HEK293T (cell line): ENCODE measurements around the gene ALG8.

Experiments used
- CTCF ChIA-PET: fragments of 350-600 bp; formaldehyde crosslinking; extraction: SDS; loops from one replicate; lab custom pipeline; 2021; ENCODE audit warnings: antibody characterized with exemption, inconsistent platforms; lab: Yijun Ruan, JAX
- POLR2A ChIA-PET: fragments of 350-600 bp; formaldehyde crosslinking; extraction: SDS; loops from one replicate; lab custom pipeline; 2020; ENCODE audit warnings: antibody characterized with exemption, inconsistent platforms; lab: Yijun Ruan, JAX
- DNase-seq: peaks from one replicate; pipeline ENCODE4 v3.0.0; 2012; ENCODE audit warnings: mixed read lengths; ENCODE audit errors: extremely low spot score
- ARNT ChIP-seq: fragments of 450-650 bp; IDR thresholded peaks from 2 replicates; pipeline ENCODE4 v1.6.1; 2017; ENCODE audit warnings: mild to moderate bottlenecking
- BHLHE40 ChIP-seq: fragments of 450-650 bp; IDR thresholded peaks from 2 replicates; pipeline ENCODE4 v1.6.1; 2016; ENCODE audit warnings: mild to moderate bottlenecking, moderate library complexity, borderline replicate concordance
- CTBP1 ChIP-seq: fragments of 450-650 bp; IDR thresholded peaks from 2 replicates; pipeline ENCODE4 v1.6.1; 2016; ENCODE audit warnings: borderline replicate concordance
- ELF4 ChIP-seq: fragments of 450-650 bp; IDR thresholded peaks from 2 replicates; pipeline ENCODE4 v1.6.1; 2017; ENCODE audit warnings: antibody characterized with exemption
- FOXA1 ChIP-seq: fragments of 450-650 bp; IDR thresholded peaks from 2 replicates; pipeline ENCODE4 v1.6.1; 2016; ENCODE audit warnings: mild to moderate bottlenecking
- FOXK2 ChIP-seq: fragments of 450-650 bp; IDR thresholded peaks from 2 replicates; pipeline ENCODE4 v1.6.1; 2016; ENCODE audit warnings: mild to moderate bottlenecking
- FOXM1 ChIP-seq: fragments of 450-650 bp; IDR thresholded peaks from 2 replicates; pipeline ENCODE4 v1.6.1; 2017; ENCODE audit warnings: mild to moderate bottlenecking, borderline replicate concordance
- HDGF ChIP-seq: fragments of 450-650 bp; IDR thresholded peaks from 2 replicates; pipeline ENCODE4 v1.6.1; 2017; ENCODE audit warnings: antibody characterized with exemption, borderline replicate concordance
- L3MBTL2 ChIP-seq: fragments of 450-650 bp; conservative IDR thresholded peaks from 2 replicates; pipeline ENCODE4 v1.6.1; 2016; ENCODE audit warnings: mild to moderate bottlenecking
- LEF1 ChIP-seq: fragments of 450-650 bp; IDR thresholded peaks from 2 replicates; pipeline ENCODE4 v1.6.1; 2017; ENCODE audit warnings: mild to moderate bottlenecking, borderline replicate concordance
- NFRKB ChIP-seq: fragments of 450-650 bp; IDR thresholded peaks from 2 replicates; pipeline ENCODE4 v1.6.1; 2016; ENCODE audit warnings: mild to moderate bottlenecking, moderate library complexity
- PKNOX1 ChIP-seq: fragments of 450-650 bp; IDR thresholded peaks from 2 replicates; pipeline ENCODE4 v1.6.1; 2016
- SP1 ChIP-seq: fragments of 450-650 bp; IDR thresholded peaks from 2 replicates; pipeline ENCODE4 v1.6.1; 2017
- SUZ12 ChIP-seq: fragments of 450-650 bp; IDR thresholded peaks from 2 replicates; pipeline ENCODE4 v1.6.1; 2016; ENCODE audit warnings: mild to moderate bottlenecking
- TARDBP ChIP-seq: fragments of 450-650 bp; IDR thresholded peaks from 2 replicates; pipeline ENCODE4 v1.6.1; 2016
- ZNF384 ChIP-seq: fragments of 450-650 bp; IDR thresholded peaks from 2 replicates; pipeline ENCODE4 v1.6.1; 2016

ALG8 gene

GRCh38 chr11:78139422-78140391 is at the start of gene ALG8:
ALG8 (minus strand) TSS chr11:78139626; CDS start chr11:78139588, 38 bp downstream.
- ChIA-PET CTCF (interaction anchor here (1.0 kb wide), 1 partner anchor 10 kb away, joined by 3 read pairs; no protein-coding TSS in a partner anchor), POLR2A (interaction anchor here (0.8 to 1.9 kb wide), 19 partner anchors 9 to 435 kb away, joined by 3 to 23 read pairs (median 5); partner anchors contain the start of genes INTS4, KCTD21, NARS2 and NDUFC2)
- peak; percentile 75 for TF ChIP-seq NFRKB
- TF ChIP-seq FOXM1, result no peak
- TF ChIP-seq SUZ12, result no peak
- TF ChIP-seq HDGF, result no peak
- TF ChIP-seq BHLHE40, result no peak
- TF ChIP-seq SP1, result no peak
- no peak for TF ChIP-seq CTBP1
- no peak for TF ChIP-seq FOXK2
- TF ChIP-seq TARDBP, result no peak
- TF ChIP-seq ZNF384, result no peak
- TF ChIP-seq FOXA1, result no peak
- no peak for TF ChIP-seq LEF1
- no peak for TF ChIP-seq PKNOX1
- peak; percentile 56; the same call in 1 of the 2 replicates for TF ChIP-seq ELF4
- no peak for TF ChIP-seq ARNT
- peak; percentile 99 for TF ChIP-seq L3MBTL2
- DNase-seq, result peak; percentile 99

GRCh38 chr11:78188286-78189173 is 49.1 kb upstream of the ALG8 start, which contains the start of the genes KCTD21 and USP35:
KCTD21 (minus strand) TSS chr11:78188626; CDS start chr11:78174554, 14,072 bp downstream.
USP35 (plus strand) TSS chr11:78188919; CDS start chr11:78196246, 7,327 bp downstream.
- DNase-seq, result peak; percentile 98
- TF ChIP-seq FOXM1, result peak; percentile 45; the same call in 1 of the 2 replicates
- TF ChIP-seq L3MBTL2, result 0 out of 2 replicates have a peak, but pooled peaks have one; percentile 29
- peak; percentile 78 for TF ChIP-seq PKNOX1
- TF ChIP-seq SP1, result no peak
- TF ChIP-seq HDGF, result no peak
- peak; percentile 68; the same call in 1 of the 2 replicates for TF ChIP-seq SUZ12
- TF ChIP-seq FOXK2, result no peak
- CTCF ChIA-PET, result no interaction called here
- POLR2A ChIA-PET, result interaction anchor here (0.6 to 2.3 kb wide), 8 partner anchors 12 to 387 kb away, joined by 3 to 23 read pairs (median 3); partner anchors contain the start of genes ALG8, GAB2 and NDUFC2

- POLR2A ChIA-PET, result interaction anchor here (0.6 to 2.3 kb wide), 7 partner anchors 13 to 388 kb away, joined by 3 to 23 read pairs (median 3); partner anchors contain the start of genes ALG8, GAB2 and NDUFC2
- DNase-seq, result no peak
- CTCF ChIA-PET, result no interaction called here
- TF ChIP-seq TARDBP (no peak), BHLHE40 (no peak), FOXK2 (no peak), HDGF (no peak), LEF1 (no peak), ELF4 (no peak), NFRKB (no peak), CTBP1 (no peak), SUZ12 (no peak), FOXA1 (no peak), ZNF384 (no peak)
Observed at GRCh38 chr11:78187366-78188285, 48.2 kb upstream of the ALG8 start.

GRCh38 chr11:78181185-78181584 is 41.8 kb upstream of the ALG8 start:
- DNase-seq, result no peak
- ChIA-PET CTCF (no interaction called here), POLR2A (no interaction called here)
- TF ChIP-seq BHLHE40 (no peak), FOXM1 (no peak), CTBP1 (no peak), HDGF (no peak)

- ChIA-PET POLR2A (no interaction called here), CTCF (no interaction called here)
- TF ChIP-seq FOXM1 (no peak), BHLHE40 (no peak), L3MBTL2 (no peak), FOXK2 (no peak), HDGF (no peak), SP1 (no peak), ELF4 (no peak)
- no peak for DNase-seq
Observed at GRCh38 chr11:78180751-78181150, 41.3 kb upstream of the ALG8 start.
